Common myeloid progenitor, CD34-positive (primary cell): ENCODE measurements around the gene TMEM150B.

Source experiments
- CTCF ChIA-PET: fragments of 350-600 bp; sonication (Branson Sonifier 250); formaldehyde crosslinking; loops from one replicate; lab custom pipeline; 2021; ENCODE audit warnings: antibody characterized with exemption; lab: Charles Lee
- POLR2A ChIA-PET: fragments of 350-600 bp; sonication (Branson Sonifier 250); formaldehyde crosslinking; loops from one replicate; lab custom pipeline; 2021; ENCODE audit warnings: antibody characterized with exemption; lab: Charles Lee
- DNase-seq, 3 donors: peaks; one replicate each; pipeline versions ENCODE4 v3.0.0 to v3.0.0-alpha.2; 2013
- H3K27ac ChIP-seq, 2 experiments: 1 replicate in 1 of 2; 2 replicates in 1 of 2; pipeline ENCODE4 v1.7.0; 2013; ENCODE audit warnings: inconsistent platforms in 2 of 2, low read length in 2 of 2, mild to moderate bottlenecking in 2 of 2, low read depth in 1 of 2, moderate library complexity in 1 of 2; ENCODE audit not compliant: severe bottlenecking in 2 of 2, insufficient read depth in 1 of 2, poor library complexity in 1 of 2
- H3K27me3 ChIP-seq, 5 experiments: replicated peaks in 2 of 5; 1 replicate in 3 of 5; 2 replicates in 2 of 5; pipeline versions ENCODE4 v1.6.1 to v1.7.0; 2013; ENCODE audit warnings: low read length in 4 of 5, mild to moderate bottlenecking in 2 of 5, moderate library complexity in 2 of 5, inconsistent platforms in 1 of 5; ENCODE audit not compliant: insufficient read depth in 5 of 5, control insufficient read depth in 4 of 5
- H3K36me3 ChIP-seq, 4 experiments: 1 replicate in 2 of 4; 2 replicates in 2 of 4; pipeline versions ENCODE4 v1.6.1 to v1.7.0; 2013; ENCODE audit warnings: low read length in 3 of 4, control low read depth in 1 of 4, mild to moderate bottlenecking in 1 of 4; ENCODE audit not compliant: control insufficient read depth in 4 of 4, insufficient read depth in 4 of 4
- H3K4me1 ChIP-seq, 4 experiments: 1 replicate in 3 of 4; 2 replicates in 1 of 4; pipeline versions ENCODE4 v1.6.1 to v1.7.1; 2013; ENCODE audit warnings: low read length in 3 of 4, mild to moderate bottlenecking in 3 of 4, control low read depth in 1 of 4, inconsistent platforms in 1 of 4, moderate library complexity in 1 of 4; ENCODE audit not compliant: control insufficient read depth in 4 of 4, insufficient read depth in 4 of 4; ENCODE audit errors: control extremely low read depth in 1 of 4
- H3K4me3 ChIP-seq, 7 experiments: 1 replicate in 4 of 7; 2 replicates in 3 of 7; pipeline versions ENCODE4 v1.5.1 to v1.7.0; 2013; ENCODE audit warnings: mild to moderate bottlenecking in 7 of 7, low read length in 6 of 7, moderate library complexity in 6 of 7, inconsistent platforms in 2 of 7, low read depth in 2 of 7, control low read depth in 1 of 7; ENCODE audit not compliant: insufficient read depth in 4 of 7, control insufficient read depth in 1 of 7; ENCODE audit errors: extremely low read depth in 1 of 7
- H3K9me3 ChIP-seq, 5 experiments: 1 replicate in 4 of 5; 2 replicates in 1 of 5; pipeline versions ENCODE4 v1.6.1 to v1.7.1; 2013; ENCODE audit warnings: low read length in 4 of 5, mild to moderate bottlenecking in 2 of 5, inconsistent platforms in 1 of 5, low read depth in 1 of 5, moderate library complexity in 1 of 5; ENCODE audit not compliant: control insufficient read depth in 4 of 5, insufficient read depth in 2 of 5; ENCODE audit errors: control extremely low read depth in 1 of 5
- WGBS: methylation state at CpG from one replicate; pipeline ENCODE4 v1.1.5; 2013; ENCODE audit not compliant: insufficient coverage; 5-methylcytosine and 5-hydroxymethylcytosine counted together

TMEM150B gene

GRCh38 chr19:55369653-55370304 is 44.6 kb upstream of the TMEM150B start:
- ChIA-PET CTCF (no interaction called here), POLR2A (no interaction called here)
- Histone ChIP-seq H3K36me3 (no peaks in the 10 kb centered on the region), H3K9me3 (no peaks in the 10 kb centered on the region), H3K4me1 (peaks cover 0 to 27% (median 20%) of the 10 kb centered on the region in 4 experiments), H3K27me3 (peaks cover 0 to 72% (median 15%) of the 10 kb centered on the region in 5 experiments), H3K4me3 (peak overlapping the region in 3 of 7 experiments; percentile 26 to 57 (median 36)), H3K27ac (no peak overlapping the region)
- peak in 2 of 3 donors; percentile 20 for DNase-seq
- WGBS: 2% methylated on average over 33 of the region's 59 CpGs

- WGBS: 22% methylated on average over 37 of the region's 54 CpGs
- no peaks in the 10 kb centered on the region for H3K36me3 ChIP-seq
- peaks cover 0 to 26% (median 19%) of the 10 kb centered on the region in 4 experiments for H3K4me1 ChIP-seq
- CTCF ChIA-PET: interaction anchor here (0.9 to 1.2 kb wide), 2 partner anchors 20 to 65 kb away, joined by 3 to 6 read pairs; no protein-coding TSS in a partner anchor
- peak overlapping the region in 2 of 7 experiments; percentile 28 to 38 for H3K4me3 ChIP-seq
- no peaks in the 10 kb centered on the region for H3K9me3 ChIP-seq
- H3K27ac ChIP-seq: no peak overlapping the region
- DNase-seq: peak in 2 of 3 donors; percentile 20 to 27
- peaks cover 0 to 64% (median 15%) of the 10 kb centered on the region in 5 experiments for H3K27me3 ChIP-seq
- POLR2A ChIA-PET: no interaction called here
Measured at GRCh38 chr19:55368701-55369563, 43.8 kb upstream of the TMEM150B start.

GRCh38 chr19:55368106-55368505 is 43.0 kb upstream of the TMEM150B start:
- ChIA-PET POLR2A (no interaction called here), CTCF (interaction anchor here (0.9 to 1.2 kb wide), 2 partner anchors 20 to 65 kb away, joined by 3 to 6 read pairs; no protein-coding TSS in a partner anchor)
- peaks cover 0 to 23% (median 18%) of the 10 kb centered on the region in 4 experiments for H3K4me1 ChIP-seq
- 81% methylated on average over 15 of the region's 16 CpGs for WGBS
- no peaks in the 10 kb centered on the region for H3K36me3 ChIP-seq
- H3K9me3 ChIP-seq: no peaks in the 10 kb centered on the region
- peaks cover 0 to 56% (median 15%) of the 10 kb centered on the region in 5 experiments for H3K27me3 ChIP-seq
- no peak for DNase-seq
- H3K27ac ChIP-seq: no peak overlapping the region
- H3K4me3 ChIP-seq: no peak overlapping the region

GRCh38 chr19:55366790-55367189 is 41.6 kb upstream of the TMEM150B start:
- POLR2A ChIA-PET: no interaction called here
- no peak for DNase-seq
- no peaks in the 10 kb centered on the region for H3K9me3 ChIP-seq
- peaks cover 0 to 13% (median 8%) of the 10 kb centered on the region in 4 experiments for H3K4me1 ChIP-seq
- H3K27me3 ChIP-seq: peaks cover 0 to 43% (median 11%) of the 10 kb centered on the region in 5 experiments
- no peak overlapping the region for H3K4me3 ChIP-seq
- 100% methylated on average over 1 of the region's 3 CpGs for WGBS
- no peak overlapping the region for H3K27ac ChIP-seq
- CTCF ChIA-PET: interaction anchor here (1.0 kb wide), 1 partner anchor 14 kb away, joined by 3 read pairs; no protein-coding TSS in a partner anchor
- H3K36me3 ChIP-seq: no peaks in the 10 kb centered on the region

GRCh38 chr19:55365964-55366363 is 40.8 kb upstream of the TMEM150B start:
- Histone ChIP-seq H3K9me3 (no peaks in the 10 kb centered on the region), H3K27me3 (peaks cover 0 to 36% (median 8%) of the 10 kb centered on the region in 5 experiments), H3K4me3 (no peak overlapping the region), H3K4me1 (peaks cover 0 to 13% (median 8%) of the 10 kb centered on the region in 4 experiments), H3K36me3 (no peaks in the 10 kb centered on the region), H3K27ac (no peak overlapping the region)
- CTCF ChIA-PET: no interaction called here
- POLR2A ChIA-PET: no interaction called here
- peak in 1 of 3 donors; percentile 39 for DNase-seq
- 84% methylated on average over 18 of the region's 19 CpGs for WGBS

GRCh38 chr19:55365245-55365644 is 40.1 kb upstream of the TMEM150B start:
- CTCF ChIA-PET: no interaction called here
- POLR2A ChIA-PET: no interaction called here

More at GRCh38 chr19:55365245-55365644, 40.1 kb upstream of the TMEM150B start:
- H3K36me3 ChIP-seq: no peaks in the 10 kb centered on the region
- H3K4me1 ChIP-seq: peaks cover 0 to 13% (median 8%) of the 10 kb centered on the region in 4 experiments
- no peak overlapping the region for H3K4me3 ChIP-seq
- no peak for DNase-seq
- WGBS: 92% methylated on average over 6 of the region's 8 CpGs
- no peaks in the 10 kb centered on the region for H3K9me3 ChIP-seq
- no peak overlapping the region for H3K27ac ChIP-seq
- peaks cover 0 to 29% (median 5%) of the 10 kb centered on the region in 5 experiments for H3K27me3 ChIP-seq
